HEK293 (cell line): Measurements from ENCODE around the gene ZNF423.

Source experiments
- CTCF ChIA-PET: fragments of 350-600 bp; formaldehyde crosslinking; extraction: SDS; loops from one replicate; lab custom pipeline; 2021; ENCODE audit warnings: antibody characterized with exemption; lab: Yijun Ruan, JAX
- POLR2A ChIA-PET: fragments of 300-600 bp; formaldehyde crosslinking; extraction: SDS; loops from one replicate; lab custom pipeline; 2020; ENCODE audit warnings: antibody characterized with exemption, inconsistent platforms; lab: Yijun Ruan, JAX
- H3K27ac ChIP-seq: fragments of 200-500 bp; sonication (Bioruptor generic); 2 replicates; pipeline ENCODE4 v1.5.1; 2014; ENCODE audit warnings: low read depth, low read length, control low read depth, inconsistent platforms; ENCODE audit errors: extremely low read depth
- H3K36me3 ChIP-seq, 2 experiments: fragments of 200-500 bp in 1 of 2; sonication (Bioruptor generic) in 1 of 2; 1 replicate in 1 of 2; 2 replicates in 1 of 2; pipeline ENCODE4 v1.5.1; 2014 to 2017; ENCODE audit warnings: inconsistent platforms in 2 of 2, low read length in 2 of 2; ENCODE audit not compliant: control insufficient read depth in 2 of 2, insufficient read depth in 1 of 2
- H3K4me1 ChIP-seq: fragments of 200-500 bp; sonication (Bioruptor generic); 2 replicates; pipeline ENCODE4 v1.5.1; 2014; ENCODE audit warnings: mild to moderate bottlenecking, low read length, inconsistent platforms; ENCODE audit not compliant: control insufficient read depth, insufficient read depth
- H3K4me3 ChIP-seq: 2 replicates; pipeline ENCODE4 v1.5.1; 2011; ENCODE audit warnings: low read depth, mild to moderate bottlenecking, control low read depth, low read length, moderate library complexity
- H3K9me3 ChIP-seq: fragments of 200-500 bp; sonication (Bioruptor generic); 2 replicates; pipeline ENCODE4 v1.5.1; 2014; ENCODE audit warnings: low read depth, low read length, inconsistent platforms; ENCODE audit not compliant: control insufficient read depth, insufficient read depth
- FEZF1 ChIP-seq: fragments of 450-650 bp; formaldehyde crosslinking; IDR thresholded peaks from 2 replicates; pipeline ENCODE4 v1.5.1; 2016; ENCODE audit warnings: missing biosample characterization, missing genetic modification characterization
- GLIS2 ChIP-seq: fragments of 450-650 bp; formaldehyde crosslinking; IDR thresholded peaks from 2 replicates; pipeline ENCODE4 v1.5.1; 2016; ENCODE audit warnings: missing biosample characterization, missing genetic modification characterization
- HOXC10 ChIP-seq: sonication (generic); formaldehyde crosslinking; IDR thresholded peaks from 2 replicates; pipeline ENCODE4 v1.8.1; 2023; ENCODE audit warnings: mild to moderate bottlenecking, missing genetic modification reagents
- KLF10 ChIP-seq: fragments of 450-650 bp; IDR thresholded peaks from 2 replicates; pipeline ENCODE4 v1.5.1; 2018; ENCODE audit warnings: missing biosample characterization, mild to moderate bottlenecking, missing genetic modification characterization
- KLF17 ChIP-seq: fragments of 450-650 bp; formaldehyde crosslinking; IDR thresholded peaks from 2 replicates; pipeline ENCODE4 v1.5.1; 2016; ENCODE audit warnings: missing biosample characterization, missing genetic modification characterization
- KLF7 ChIP-seq: fragments of 450-650 bp; formaldehyde crosslinking; IDR thresholded peaks from 2 replicates; pipeline ENCODE4 v1.5.1; 2016; ENCODE audit warnings: missing biosample characterization, missing genetic modification characterization, borderline replicate concordance
- PBX3 ChIP-seq: sonication (generic); formaldehyde crosslinking; IDR thresholded peaks from 2 replicates; pipeline ENCODE4 v1.8.1; 2022; ENCODE audit warnings: mild to moderate bottlenecking, moderate library complexity, missing genetic modification reagents
- SCRT2 ChIP-seq: fragments of 450-650 bp; formaldehyde crosslinking; IDR thresholded peaks from 2 replicates; pipeline ENCODE4 v1.5.1; 2016; ENCODE audit warnings: missing biosample characterization, missing genetic modification characterization
- SETDB1 ChIP-seq: IDR thresholded peaks from one replicate; pipeline ENCODE4 v1.6.1; 2017; ENCODE audit warnings: mild to moderate bottlenecking, low read length, moderate library complexity, mixed read lengths; ENCODE audit not compliant: insufficient read length
- SP2 ChIP-seq: fragments of 450-650 bp; formaldehyde crosslinking; IDR thresholded peaks from 2 replicates; pipeline ENCODE4 v1.5.1; 2016; ENCODE audit warnings: missing biosample characterization, missing genetic modification characterization
- ZBTB21 ChIP-seq: fragments of 450-650 bp; formaldehyde crosslinking; IDR thresholded peaks from 2 replicates; pipeline ENCODE4 v1.5.1; 2017; ENCODE audit warnings: missing biosample characterization, missing genetic modification characterization
- ZNF132 ChIP-seq: fragments of 450-650 bp; formaldehyde crosslinking; IDR thresholded peaks from 2 replicates; pipeline ENCODE4 v1.5.1; 2017; ENCODE audit warnings: missing biosample characterization, missing genetic modification characterization, borderline replicate concordance
- ZNF184 ChIP-seq: fragments of 450-650 bp; IDR thresholded peaks from 2 replicates; pipeline ENCODE4 v1.5.1; 2018; ENCODE audit warnings: missing biosample characterization, mild to moderate bottlenecking, missing genetic modification characterization
- ZNF302 ChIP-seq: fragments of 450-650 bp; formaldehyde crosslinking; IDR thresholded peaks from 2 replicates; pipeline ENCODE4 v1.5.1; 2016; ENCODE audit warnings: missing biosample characterization, missing genetic modification characterization, low read depth
- ZNF416 ChIP-seq: fragments of 450-650 bp; formaldehyde crosslinking; IDR thresholded peaks from 2 replicates; pipeline ENCODE4 v1.5.1; 2016; ENCODE audit warnings: missing biosample characterization, missing genetic modification characterization
- ZNF473 ChIP-seq: fragments of 450-650 bp; formaldehyde crosslinking; IDR thresholded peaks from 2 replicates; pipeline ENCODE4 v1.5.1; 2017; ENCODE audit warnings: missing biosample characterization, missing genetic modification characterization
- ZNF571 ChIP-seq: fragments of 450-650 bp; formaldehyde crosslinking; IDR thresholded peaks from 2 replicates; pipeline ENCODE4 v1.5.0; 2017; ENCODE audit warnings: missing biosample characterization, missing genetic modification characterization
- ZNF610 ChIP-seq: fragments of 450-650 bp; formaldehyde crosslinking; IDR thresholded peaks from 2 replicates; pipeline ENCODE4 v1.5.1; 2016; ENCODE audit warnings: missing biosample characterization, missing genetic modification characterization, borderline replicate concordance
- ZNF621 ChIP-seq: fragments of 450-650 bp; formaldehyde crosslinking; IDR thresholded peaks from 2 replicates; pipeline ENCODE4 v1.5.1; 2017; ENCODE audit warnings: missing biosample characterization, missing genetic modification characterization
- ZNF76 ChIP-seq: fragments of 450-650 bp; formaldehyde crosslinking; IDR thresholded peaks from 2 replicates; pipeline ENCODE4; 2016; ENCODE audit warnings: low read depth, missing biosample characterization, missing genetic modification characterization, borderline replicate concordance
- ZNF777 ChIP-seq: fragments of 450-650 bp; formaldehyde crosslinking; IDR thresholded peaks from 2 replicates; pipeline ENCODE4 v1.5.1; 2017; ENCODE audit warnings: missing biosample characterization, missing genetic modification characterization, borderline replicate concordance
- TF ChIP-seq, protein P1 (sequence below): fragments of 450-650 bp; formaldehyde crosslinking; IDR thresholded peaks from 2 replicates; pipeline ENCODE4 v1.5.1; 2016; ENCODE audit warnings: missing biosample characterization, missing genetic modification characterization
- TF ChIP-seq, protein P2 (sequence below): fragments of 450-650 bp; formaldehyde crosslinking; IDR thresholded peaks from 2 replicates; pipeline ENCODE4 v1.5.1; 2016; ENCODE audit warnings: missing biosample characterization, missing genetic modification characterization, borderline replicate concordance
- TF ChIP-seq, protein P3 (sequence below): fragments of 450-650 bp; formaldehyde crosslinking; IDR thresholded peaks from 2 replicates; pipeline ENCODE4 v1.5.1; 2016; ENCODE audit warnings: missing biosample characterization, missing genetic modification characterization

The ZNF423 gene

GRCh38 chr16:49516382-49517036, 339.4 kb downstream of the ZNF423 start:
- no peaks in the 10 kb centered on the region for H3K9me3 ChIP-seq
- no peak overlapping the region for H3K4me3 ChIP-seq
- H3K27ac ChIP-seq = no peak overlapping the region
- no peak for TF ChIP-seq PBX3 (CRISPR knock-in tag)
- 0 out of 2 replicates have a peak, but pooled peaks have one; percentile 24 for TF ChIP-seq SCRT2 (tag by site-specific recombination)
- POLR2A ChIA-PET = no interaction called here
- H3K4me1 ChIP-seq = no peaks in the 10 kb centered on the region
- CTCF ChIA-PET = no interaction called here
- no peaks in the 10 kb centered on the region for H3K36me3 ChIP-seq

GRCh38 chr16:49515861-49516260, 340.1 kb downstream of the ZNF423 start:
- Histone ChIP-seq H3K9me3 (no peaks in the 10 kb centered on the region), H3K27ac (no peak overlapping the region), H3K4me1 (no peaks in the 10 kb centered on the region), H3K4me3 (no peak overlapping the region), H3K36me3 (no peaks in the 10 kb centered on the region)
- POLR2A ChIA-PET = no interaction called here
- CTCF ChIA-PET = interaction anchor here (1.6 kb wide), 1 partner anchor 24 kb away, joined by 3 read pairs; no protein-coding TSS in a partner anchor
- no peak for TF ChIP-seq ZNF302 (tag by site-specific recombination)
- TF ChIP-seq HOXC10 (CRISPR knock-in tag) = no peak
- no peak for TF ChIP-seq ZNF777
- TF ChIP-seq ZNF473 (tag by site-specific recombination) = no peak
- no peak for TF ChIP-seq KLF17 (tag by site-specific recombination)
- TF ChIP-seq SP2 (tag by site-specific recombination) = no peak
- no peak for TF ChIP-seq KLF7 (tag by site-specific recombination)
- TF ChIP-seq, protein P1, sequence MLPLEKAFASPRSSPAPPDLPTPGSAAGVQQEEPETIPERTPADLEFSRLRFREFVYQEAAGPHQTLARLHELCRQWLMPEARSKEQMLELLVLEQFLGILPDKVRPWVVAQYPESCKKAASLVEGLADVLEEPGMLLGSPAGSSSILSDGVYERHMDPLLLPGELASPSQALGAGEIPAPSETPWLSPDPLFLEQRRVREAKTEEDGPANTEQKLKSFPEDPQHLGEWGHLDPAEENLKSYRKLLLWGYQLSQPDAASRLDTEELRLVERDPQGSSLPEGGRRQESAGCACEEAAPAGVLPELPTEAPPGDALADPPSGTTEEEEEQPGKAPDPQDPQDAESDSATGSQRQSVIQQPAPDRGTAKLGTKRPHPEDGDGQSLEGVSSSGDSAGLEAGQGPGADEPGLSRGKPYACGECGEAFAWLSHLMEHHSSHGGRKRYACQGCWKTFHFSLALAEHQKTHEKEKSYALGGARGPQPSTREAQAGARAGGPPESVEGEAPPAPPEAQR (tag by site-specific recombination) = no peak
- no peak for TF ChIP-seq SETDB1

- POLR2A ChIA-PET = no interaction called here
- H3K9me3 ChIP-seq = no peaks in the 10 kb centered on the region
- CTCF ChIA-PET = interaction anchor here (0.6 to 1.6 kb wide), 2 partner anchors 23 to 217 kb away, joined by 3 read pairs; no protein-coding TSS in a partner anchor
- H3K36me3 ChIP-seq = no peaks in the 10 kb centered on the region
- no peaks in the 10 kb centered on the region for H3K4me1 ChIP-seq
- H3K4me3 ChIP-seq = no peak overlapping the region
- no peak overlapping the region for H3K27ac ChIP-seq
- no peak for TF ChIP-seq ZNF473 (tag by site-specific recombination)
- no peak for TF ChIP-seq ZNF571 (tag by site-specific recombination)
- no peak for TF ChIP-seq KLF10 (tag by site-specific recombination)
- no peak for TF ChIP-seq SETDB1
- TF ChIP-seq ZBTB21 (tag by site-specific recombination) = no peak
- no peak for TF ChIP-seq ZNF416 (tag by site-specific recombination)
- no peak for TF ChIP-seq ZNF610 (tag by site-specific recombination)
- TF ChIP-seq KLF17 (tag by site-specific recombination) = no peak
- TF ChIP-seq ZNF132 = no peak
- no peak for TF ChIP-seq ZNF184 (tag by site-specific recombination)
- no peak for TF ChIP-seq FEZF1 (tag by site-specific recombination)
- TF ChIP-seq, protein P2, sequence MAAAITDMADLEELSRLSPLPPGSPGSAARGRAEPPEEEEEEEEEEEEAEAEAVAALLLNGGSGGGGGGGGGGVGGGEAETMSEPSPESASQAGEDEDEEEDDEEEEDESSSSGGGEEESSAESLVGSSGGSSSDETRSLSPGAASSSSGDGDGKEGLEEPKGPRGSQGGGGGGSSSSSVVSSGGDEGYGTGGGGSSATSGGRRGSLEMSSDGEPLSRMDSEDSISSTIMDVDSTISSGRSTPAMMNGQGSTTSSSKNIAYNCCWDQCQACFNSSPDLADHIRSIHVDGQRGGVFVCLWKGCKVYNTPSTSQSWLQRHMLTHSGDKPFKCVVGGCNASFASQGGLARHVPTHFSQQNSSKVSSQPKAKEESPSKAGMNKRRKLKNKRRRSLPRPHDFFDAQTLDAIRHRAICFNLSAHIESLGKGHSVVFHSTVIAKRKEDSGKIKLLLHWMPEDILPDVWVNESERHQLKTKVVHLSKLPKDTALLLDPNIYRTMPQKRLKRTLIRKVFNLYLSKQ (tag by site-specific recombination) = no peak
- no peak for TF ChIP-seq ZNF76 (tag by site-specific recombination)
- no peak for TF ChIP-seq GLIS2 (tag by site-specific recombination)
- TF ChIP-seq, protein P3, sequence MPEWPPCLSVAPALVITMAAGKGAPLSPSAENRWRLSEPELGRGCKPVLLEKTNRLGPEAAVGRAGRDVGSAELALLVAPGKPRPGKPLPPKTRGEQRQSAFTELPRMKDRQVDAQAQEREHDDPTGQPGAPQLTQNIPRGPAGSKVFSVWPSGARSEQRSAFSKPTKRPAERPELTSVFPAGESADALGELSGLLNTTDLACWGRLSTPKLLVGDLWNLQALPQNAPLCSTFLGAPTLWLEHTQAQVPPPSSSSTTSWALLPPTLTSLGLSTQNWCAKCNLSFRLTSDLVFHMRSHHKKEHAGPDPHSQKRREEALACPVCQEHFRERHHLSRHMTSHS (tag by site-specific recombination) = no peak
- TF ChIP-seq ZNF621 = no peak
Observed at GRCh38 chr16:49515016-49515565, 340.8 kb downstream of the ZNF423 start.
